WTC11 (cell line): Measurements from ENCODE around the gene MLX. TPM values are rescaled to one million over a fixed set of nuclear protein-coding genes. Genes with fewer than 3 reads are reported as not detected.

Experiments
- ATAC-seq: fragments of 200-7000 bp; cut with Tn5 transposase; 2 replicates; pipeline ENCODE4 v1.10.0; 2021; ENCODE audit warnings: mild to moderate bottlenecking, moderate library complexity
- CTCF ChIA-PET: fragments of 300-600 bp; sonication (Branson Sonifier 250); formaldehyde crosslinking; loops from one replicate; lab custom pipeline; 2021; ENCODE audit warnings: antibody characterized with exemption; lab: Charles Lee
- POLR2A ChIA-PET: fragments of 350-600 bp; sonication (Branson Sonifier 250); formaldehyde crosslinking; loops from one replicate; lab custom pipeline; 2021; ENCODE audit warnings: antibody characterized with exemption; lab: Charles Lee
- DNase-seq: peaks from one replicate; pipeline ENCODE4 v3.0.0; 2021; ENCODE audit warnings: low spot score
- H3K27ac Mint-ChIP-seq: 2 replicates; pipeline ENCODE4 v1.8.0; 2021; ENCODE audit warnings: mixed read lengths
- H3K27me3 Mint-ChIP-seq: 2 replicates; pipeline ENCODE4 v1.8.0; 2021; ENCODE audit warnings: low read depth, mild to moderate bottlenecking, moderate library complexity, mixed read lengths
- H3K36me3 Mint-ChIP-seq: 2 replicates; pipeline ENCODE4 v1.8.0; 2021; ENCODE audit warnings: mixed read lengths
- H3K4me1 Mint-ChIP-seq: 2 replicates; pipeline ENCODE4 v1.8.0; 2022; ENCODE audit warnings: mixed read lengths
- H3K4me3 Mint-ChIP-seq: 2 replicates; pipeline ENCODE4 v1.8.0; 2021; ENCODE audit warnings: mild to moderate bottlenecking, moderate library complexity, mixed read lengths
- H3K9me3 Mint-ChIP-seq: 2 replicates; pipeline ENCODE4 v1.8.0; 2021; ENCODE audit warnings: mixed read lengths
- CREM ChIP-seq: sonication (generic); formaldehyde crosslinking; IDR thresholded peaks from 2 replicates; pipeline ENCODE4 v1.8.1; 2022; ENCODE audit warnings: mild to moderate bottlenecking, missing genetic modification reagents, moderate library complexity
- FOXP1 ChIP-seq: sonication (generic); formaldehyde crosslinking; IDR thresholded peaks from 2 replicates; pipeline ENCODE4 v1.8.0; 2022; ENCODE audit warnings: missing genetic modification reagents, mild to moderate bottlenecking, moderate library complexity, borderline replicate concordance
- GABPB1 ChIP-seq: sonication (generic); formaldehyde crosslinking; IDR thresholded peaks from 2 replicates; pipeline ENCODE4 v1.8.1; 2023; ENCODE audit warnings: mild to moderate bottlenecking, missing genetic modification reagents
- JAZF1 ChIP-seq: fragments of 250-450 bp; sonication (Bioruptor Pico); IDR thresholded peaks from 2 replicates; pipeline ENCODE4 v1.9.0; 2021; ENCODE audit warnings: moderate library complexity, mild to moderate bottlenecking, inconsistent platforms
- KAT7 ChIP-seq: sonication (generic); formaldehyde crosslinking; IDR thresholded peaks from 2 replicates; pipeline ENCODE4 v1.8.1; 2023; ENCODE audit warnings: missing genetic modification reagents, mild to moderate bottlenecking, borderline replicate concordance
- NFATC4 ChIP-seq: fragments of 250-450 bp; sonication (Bioruptor Pico); IDR thresholded peaks from 2 replicates; pipeline ENCODE4 v1.9.0; 2021; ENCODE audit warnings: mild to moderate bottlenecking
- NR3C1 ChIP-seq: sonication (generic); formaldehyde crosslinking; conservative IDR thresholded peaks from 2 replicates; pipeline ENCODE4 v1.8.1; 2023; ENCODE audit warnings: low read depth, mild to moderate bottlenecking, missing genetic modification reagents
- RELA ChIP-seq: sonication (generic); formaldehyde crosslinking; IDR thresholded peaks from 2 replicates; pipeline ENCODE4 v1.8.1; 2022; ENCODE audit warnings: missing genetic modification reagents, mild to moderate bottlenecking, borderline replicate concordance
- SMAD4 ChIP-seq: sonication (generic); formaldehyde crosslinking; IDR thresholded peaks from 2 replicates; pipeline ENCODE4 v1.8.0; 2022; ENCODE audit warnings: mild to moderate bottlenecking, missing genetic modification reagents
- TEAD4 ChIP-seq: sonication (generic); formaldehyde crosslinking; IDR thresholded peaks from 2 replicates; pipeline ENCODE4 v1.8.0; 2022; ENCODE audit warnings: mild to moderate bottlenecking, missing genetic modification reagents
- ZNF263 ChIP-seq: sonication (generic); formaldehyde crosslinking; IDR thresholded peaks from 2 replicates; pipeline ENCODE4 v1.8.1; 2022; ENCODE audit warnings: low read depth, mild to moderate bottlenecking, moderate library complexity, missing genetic modification reagents
- ZNF425 ChIP-seq: fragments of 250-450 bp; sonication (Bioruptor Pico); conservative IDR thresholded peaks from 2 replicates; pipeline ENCODE4 v1.9.0; 2021; ENCODE audit warnings: mild to moderate bottlenecking
- total RNA-seq: library from RNA; stranded (reverse); gene quantifications from 3 replicates; pipeline ENCODE4 v1.2.3, GENCODE V29; 2021
- TF ChIP-seq, protein P1 (sequence below): sonication (generic); formaldehyde crosslinking; IDR thresholded peaks from 2 replicates; pipeline ENCODE4 v1.8.1; 2022; ENCODE audit warnings: low read depth, mild to moderate bottlenecking, moderate library complexity, missing genetic modification reagents, borderline replicate concordance

Gene MLX
- total RNA-seq, 1 experiment from 2014 or later: 34.9 TPM

DNA sequence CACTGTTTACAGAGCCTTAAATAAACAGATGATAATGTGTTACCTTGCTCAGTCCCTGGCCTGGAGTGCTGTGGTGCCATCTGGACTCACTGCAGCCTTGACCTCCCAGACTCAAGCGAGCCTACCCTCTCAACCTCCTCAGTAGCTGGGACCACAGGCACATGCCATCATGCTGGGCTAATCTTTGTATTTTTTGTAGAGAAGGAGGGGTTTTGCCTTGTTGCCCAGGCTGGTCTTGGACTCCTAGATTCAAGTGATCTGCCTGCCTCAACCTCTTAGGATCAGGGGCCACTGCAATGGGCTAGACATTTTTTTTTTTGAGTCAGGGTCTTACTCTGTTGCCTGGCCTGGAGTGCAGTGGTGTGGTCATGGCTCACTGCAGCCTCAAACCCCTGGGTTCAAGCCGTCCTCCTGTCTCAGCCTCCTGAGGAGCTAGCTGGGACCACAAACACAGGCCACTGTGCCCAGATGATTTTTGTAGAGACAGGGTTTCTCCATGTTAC, 35.9 kb upstream of the MLX start:
- Mint-ChIP-seq H3K27ac (no peak overlapping the region), H3K4me1 (peaks cover 16% of the 10 kb centered on the region)

DNA sequence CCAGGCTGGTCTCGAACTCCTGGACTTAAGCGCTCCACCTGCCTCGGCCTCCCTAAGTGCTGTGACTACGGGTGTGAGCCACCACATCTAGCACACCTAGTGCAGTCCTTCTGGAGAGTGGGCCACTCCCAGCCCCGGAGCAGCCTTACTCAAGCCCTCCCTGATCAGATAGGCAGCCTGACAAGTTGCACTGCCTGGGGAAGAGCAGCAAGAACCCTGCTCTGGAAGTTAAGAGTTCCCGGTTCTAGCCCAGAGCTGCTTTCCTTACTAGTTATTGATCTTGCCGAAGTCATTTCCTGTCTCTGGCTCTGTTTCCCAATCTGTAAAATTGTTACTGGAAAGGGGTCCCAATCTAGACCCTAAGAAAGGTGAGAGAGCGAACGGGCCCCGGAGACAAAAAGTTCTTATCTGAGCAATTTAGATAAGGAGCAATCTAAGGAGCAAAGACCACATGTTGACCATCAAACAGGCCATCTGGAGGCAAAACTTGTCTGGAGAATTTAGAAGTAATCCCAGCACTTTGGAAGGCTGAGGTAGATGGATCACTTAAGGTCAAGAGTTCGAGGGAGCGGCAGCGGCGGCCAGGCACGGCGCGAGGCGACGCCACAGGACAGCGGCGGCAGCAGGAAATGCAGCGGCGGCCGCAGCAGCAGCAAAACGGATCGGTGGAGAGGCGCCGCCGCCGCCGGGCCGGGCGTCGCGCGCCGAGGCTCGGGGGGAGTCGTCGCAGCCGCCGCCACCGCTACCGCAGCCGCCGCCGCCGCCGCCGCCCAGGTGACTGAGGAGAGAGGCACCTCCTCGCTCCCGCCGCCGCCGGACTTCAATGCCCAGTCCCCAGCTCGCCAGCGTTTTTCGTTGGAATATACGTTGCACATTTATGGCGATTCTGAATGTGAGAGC, 35.2 kb upstream of the MLX start:
- Mint-ChIP-seq H3K27ac (no peak overlapping the region), H3K4me1 (peaks cover 18% of the 10 kb centered on the region), H3K4me3 (peak overlapping the region; percentile 69), H3K27me3 (peaks cover 35% of the 10 kb centered on the region), H3K36me3 (no peaks in the 10 kb centered on the region)
- ChIA-PET POLR2A (interaction anchor here (1.1 kb wide), 1 partner anchor 12 kb away, joined by 6 read pairs; no protein-coding TSS in a partner anchor), CTCF (interaction anchor here (0.8 to 7.1 kb wide), 5 partner anchors 12 to 125 kb away, joined by 5 to 65 read pairs (median 6); no protein-coding TSS in a partner anchor)
- peak; percentile 67 for DNase-seq
- TF ChIP-seq GABPB1 (CRISPR knock-in tag) (0 out of 2 replicates have a peak, but pooled peaks have one; percentile 23), JAZF1 (CRISPR knock-in tag) (no peak)
- TF ChIP-seq, all 79 proteins: peak for 1
- no peaks in the 10 kb centered on the region for H3K9me3 Mint-ChIP-seq
- peak; percentile 11 for ATAC-seq

More for the DNA sequence above, 35.9 kb upstream of the MLX start:
- H3K9me3 Mint-ChIP-seq: no peaks in the 10 kb centered on the region
- DNase-seq (no peak), ATAC-seq (no peak)
- ChIA-PET CTCF (interaction anchor here (1.9 to 2.6 kb wide), 2 partner anchors 11 to 13 kb away, joined by 5 to 12 read pairs; no protein-coding TSS in a partner anchor), POLR2A (no interaction called here)
- TF ChIP-seq KAT7 (CRISPR knock-in tag): no peak
- TF ChIP-seq ZNF263 (CRISPR knock-in tag): no peak
- TF ChIP-seq GABPB1 (CRISPR knock-in tag): peak; percentile 71
- H3K27me3 Mint-ChIP-seq: peaks cover 35% of the 10 kb centered on the region
- no peaks in the 10 kb centered on the region for H3K36me3 Mint-ChIP-seq
- no peak overlapping the region for H3K4me3 Mint-ChIP-seq

- TF ChIP-seq NR3C1 (CRISPR knock-in tag): no peak
- TF ChIP-seq, protein P1, sequence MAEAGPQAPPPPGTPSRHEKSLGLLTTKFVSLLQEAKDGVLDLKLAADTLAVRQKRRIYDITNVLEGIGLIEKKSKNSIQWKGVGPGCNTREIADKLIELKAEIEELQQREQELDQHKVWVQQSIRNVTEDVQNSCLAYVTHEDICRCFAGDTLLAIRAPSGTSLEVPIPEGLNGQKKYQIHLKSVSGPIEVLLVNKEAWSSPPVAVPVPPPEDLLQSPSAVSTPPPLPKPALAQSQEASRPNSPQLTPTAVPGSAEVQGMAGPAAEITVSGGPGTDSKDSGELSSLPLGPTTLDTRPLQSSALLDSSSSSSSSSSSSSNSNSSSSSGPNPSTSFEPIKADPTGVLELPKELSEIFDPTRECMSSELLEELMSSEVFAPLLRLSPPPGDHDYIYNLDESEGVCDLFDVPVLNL (CRISPR knock-in tag): no peak
- TF ChIP-seq FOXP1 (CRISPR knock-in tag): no peak
- TF ChIP-seq ZNF425 (CRISPR knock-in tag): no peak
- TF ChIP-seq SMAD4 (CRISPR knock-in tag): no peak
- TF ChIP-seq TEAD4: no peak
- no peak for TF ChIP-seq CREM (CRISPR knock-in tag)
- TF ChIP-seq NFATC4 (CRISPR knock-in tag): no peak
- no peak for TF ChIP-seq RELA (CRISPR knock-in tag)
- ChIA-PET POLR2A (interaction anchor here (1.1 to 2.3 kb wide), 2 partner anchors 13 to 16 kb away, joined by 3 to 15 read pairs; no protein-coding TSS in a partner anchor), CTCF (interaction anchor here (0.7 to 7.1 kb wide), 10 partner anchors 8 to 355 kb away, joined by 3 to 65 read pairs (median 4); partner anchors contain the start of genes CAVIN1, KCNH4, PSMC3IP and STAT3)
- no peak for DNase-seq
- peak overlapping the region; percentile 73 for H3K4me3 Mint-ChIP-seq
- H3K27ac Mint-ChIP-seq: peak overlapping the region; percentile 85
- H3K4me1 Mint-ChIP-seq: peaks cover 31% of the 10 kb centered on the region
- no peaks in the 10 kb centered on the region for H3K9me3 Mint-ChIP-seq
- H3K36me3 Mint-ChIP-seq: peaks cover 3% of the 10 kb centered on the region; the same call in 1 of the 2 replicates
- H3K27me3 Mint-ChIP-seq: peaks cover 27% of the 10 kb centered on the region
- peak; percentile 2; the same call in 1 of the 2 replicates for ATAC-seq
Measured at GRCh38 chr17:42535155-42536047, 31.5 kb upstream of the MLX start.
